Nephron progenitor cell (in vitro differentiated cells): ENCODE results near the gene OCRL.
A peak's percentile ranks its signal among the peaks of the same experiment; 100 is the strongest.

ENCODE experiments used
- DNase-seq: peaks from one replicate; pipeline ENCODE4 v3.0.0; 2021
- H3K27ac Mint-ChIP-seq: 2 replicates; pipeline ENCODE4 v1.8.0; 2021; ENCODE audit warnings: mild to moderate bottlenecking, moderate library complexity, mixed read lengths
- H3K27me3 Mint-ChIP-seq: 2 replicates; pipeline ENCODE4 v1.8.0; 2021; ENCODE audit warnings: mild to moderate bottlenecking, low read depth, mixed read lengths; ENCODE audit not compliant: poor library complexity
- H3K36me3 Mint-ChIP-seq: 2 replicates; pipeline ENCODE4 v1.8.0; 2021; ENCODE audit warnings: low read depth, mixed read lengths
- H3K4me1 Mint-ChIP-seq: 2 replicates; pipeline ENCODE4 v1.8.0; 2021; ENCODE audit warnings: mixed read lengths
- H3K4me3 Mint-ChIP-seq: 2 replicates; pipeline ENCODE4 v1.8.0; 2021; ENCODE audit warnings: mild to moderate bottlenecking, moderate library complexity, mixed read lengths
- H3K9me3 Mint-ChIP-seq: 2 replicates; pipeline ENCODE4 v1.8.0; 2021; ENCODE audit warnings: mild to moderate bottlenecking, moderate library complexity, mixed read lengths
- TF ChIP-seq, protein P1 (sequence below): fragments of 200-600 bp; sonication (generic); IDR thresholded peaks from 2 replicates; pipeline ENCODE4 v1.5.0; 2021; ENCODE audit warnings: antibody characterized with exemption

The OCRL gene

DNA sequence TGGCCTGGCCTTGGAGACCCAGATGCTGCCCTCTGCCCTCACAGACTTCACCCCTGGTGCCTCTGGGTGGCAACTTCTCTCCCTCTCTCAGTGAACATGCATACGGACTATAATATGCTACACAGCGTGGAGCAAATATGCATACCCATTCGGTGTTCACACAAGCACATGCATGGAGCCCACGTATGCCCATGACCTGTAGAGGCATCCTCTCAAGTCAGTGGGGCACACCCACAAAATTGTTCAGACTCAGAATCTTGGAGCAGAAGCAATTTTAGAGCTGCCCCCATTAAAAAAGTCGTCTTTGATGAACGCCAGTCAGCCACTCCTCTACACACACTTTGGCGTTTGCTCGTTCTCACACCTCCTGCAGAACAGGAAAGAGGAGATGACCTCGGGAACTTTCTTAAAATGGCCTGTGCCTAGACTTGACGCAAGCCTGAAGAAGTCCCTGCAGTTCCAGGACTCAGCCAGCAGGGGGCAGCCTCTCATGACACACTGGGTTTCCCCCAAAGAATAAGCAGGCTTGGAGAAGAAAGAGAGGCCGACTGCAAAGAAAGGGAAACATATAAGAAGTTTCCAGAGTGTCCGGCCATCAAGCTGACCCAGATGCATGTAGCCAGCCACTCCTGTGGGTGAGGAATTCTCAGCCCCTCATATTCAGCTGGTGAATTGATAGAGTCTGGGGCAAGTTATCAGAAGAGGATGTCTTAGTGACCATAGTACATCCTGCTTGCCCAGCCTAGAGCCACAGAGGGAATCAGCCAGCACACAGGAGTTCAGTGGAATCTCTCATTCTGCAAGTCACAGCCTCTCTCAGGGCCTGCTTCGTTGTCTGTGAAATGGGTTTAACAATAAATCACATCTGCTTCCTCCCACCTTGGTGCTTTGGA, 97.4 kb downstream of the OCRL start:
- TF ChIP-seq, protein P1, sequence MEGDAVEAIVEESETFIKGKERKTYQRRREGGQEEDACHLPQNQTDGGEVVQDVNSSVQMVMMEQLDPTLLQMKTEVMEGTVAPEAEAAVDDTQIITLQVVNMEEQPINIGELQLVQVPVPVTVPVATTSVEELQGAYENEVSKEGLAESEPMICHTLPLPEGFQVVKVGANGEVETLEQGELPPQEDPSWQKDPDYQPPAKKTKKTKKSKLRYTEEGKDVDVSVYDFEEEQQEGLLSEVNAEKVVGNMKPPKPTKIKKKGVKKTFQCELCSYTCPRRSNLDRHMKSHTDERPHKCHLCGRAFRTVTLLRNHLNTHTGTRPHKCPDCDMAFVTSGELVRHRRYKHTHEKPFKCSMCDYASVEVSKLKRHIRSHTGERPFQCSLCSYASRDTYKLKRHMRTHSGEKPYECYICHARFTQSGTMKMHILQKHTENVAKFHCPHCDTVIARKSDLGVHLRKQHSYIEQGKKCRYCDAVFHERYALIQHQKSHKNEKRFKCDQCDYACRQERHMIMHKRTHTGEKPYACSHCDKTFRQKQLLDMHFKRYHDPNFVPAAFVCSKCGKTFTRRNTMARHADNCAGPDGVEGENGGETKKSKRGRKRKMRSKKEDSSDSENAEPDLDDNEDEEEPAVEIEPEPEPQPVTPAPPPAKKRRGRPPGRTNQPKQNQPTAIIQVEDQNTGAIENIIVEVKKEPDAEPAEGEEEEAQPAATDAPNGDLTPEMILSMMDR, result peak; percentile 91
- DNase-seq, result peak; percentile 84
- H3K9me3 Mint-ChIP-seq, result peaks cover 3% of the 10 kb centered on the region
- peaks cover 6% of the 10 kb centered on the region for H3K4me1 Mint-ChIP-seq
- H3K4me3 Mint-ChIP-seq, result no peak overlapping the region
- H3K27me3 Mint-ChIP-seq, result peaks cover 16% of the 10 kb centered on the region
- no peak overlapping the region for H3K27ac Mint-ChIP-seq
- H3K36me3 Mint-ChIP-seq, result no peaks in the 10 kb centered on the region

DNA sequence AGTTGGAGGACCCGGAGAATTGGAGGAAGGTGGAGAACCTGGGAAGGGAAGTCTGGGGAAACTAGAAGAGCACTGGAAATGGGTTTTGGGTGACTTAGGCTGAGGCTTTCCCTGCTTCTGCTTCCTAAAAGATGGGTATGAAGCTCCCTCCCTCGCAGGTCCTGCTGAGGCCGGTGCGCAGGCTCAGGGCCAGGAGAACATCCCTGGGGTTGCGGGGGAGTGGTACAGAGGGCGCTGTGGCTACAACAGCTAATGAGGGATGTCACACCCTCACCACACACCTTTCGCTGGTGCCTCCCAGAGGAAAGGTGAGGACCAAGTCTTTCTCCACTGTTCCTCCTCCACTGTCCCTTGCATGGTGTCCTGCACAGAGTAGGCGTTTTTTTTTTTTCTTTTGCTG, 98.9 kb downstream of the OCRL start:
- TF ChIP-seq, protein P1, result no peak
- peaks cover 23% of the 10 kb centered on the region for H3K27me3 Mint-ChIP-seq
- DNase-seq, result no peak
- no peak overlapping the region for H3K4me3 Mint-ChIP-seq
- peaks cover 6% of the 10 kb centered on the region for H3K4me1 Mint-ChIP-seq
- no peak overlapping the region for H3K27ac Mint-ChIP-seq
- H3K9me3 Mint-ChIP-seq, result peaks cover 3% of the 10 kb centered on the region
- no peaks in the 10 kb centered on the region for H3K36me3 Mint-ChIP-seq

DNA sequence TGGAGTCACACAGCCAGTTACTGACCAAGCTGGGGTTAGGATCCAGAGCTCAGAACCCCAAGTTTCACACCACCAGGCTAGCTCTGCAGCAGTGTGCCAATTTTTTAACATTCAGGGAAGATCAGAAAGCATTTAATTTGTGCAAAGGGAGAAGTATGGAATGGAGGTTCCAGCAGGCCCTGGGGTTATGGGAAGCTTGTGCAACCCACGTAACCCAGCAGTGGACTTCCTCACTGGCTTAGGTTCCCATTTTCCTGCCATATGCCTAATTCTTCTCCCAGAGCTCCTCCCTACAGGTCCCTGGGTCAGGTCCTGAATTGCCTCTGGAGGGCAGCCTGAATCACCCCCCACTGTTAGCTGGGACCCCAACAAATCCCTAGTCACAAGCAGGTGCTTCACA, 100.7 kb downstream of the OCRL start:
- H3K9me3 Mint-ChIP-seq, result peaks cover 3% of the 10 kb centered on the region
- H3K27ac Mint-ChIP-seq, result no peak overlapping the region
- H3K36me3 Mint-ChIP-seq, result no peaks in the 10 kb centered on the region
- TF ChIP-seq, protein P1, result no peak
- no peak overlapping the region for H3K4me3 Mint-ChIP-seq
- peaks cover 29% of the 10 kb centered on the region for H3K27me3 Mint-ChIP-seq
- DNase-seq, result no peak
- H3K4me1 Mint-ChIP-seq, result peaks cover 6% of the 10 kb centered on the region

DNA sequence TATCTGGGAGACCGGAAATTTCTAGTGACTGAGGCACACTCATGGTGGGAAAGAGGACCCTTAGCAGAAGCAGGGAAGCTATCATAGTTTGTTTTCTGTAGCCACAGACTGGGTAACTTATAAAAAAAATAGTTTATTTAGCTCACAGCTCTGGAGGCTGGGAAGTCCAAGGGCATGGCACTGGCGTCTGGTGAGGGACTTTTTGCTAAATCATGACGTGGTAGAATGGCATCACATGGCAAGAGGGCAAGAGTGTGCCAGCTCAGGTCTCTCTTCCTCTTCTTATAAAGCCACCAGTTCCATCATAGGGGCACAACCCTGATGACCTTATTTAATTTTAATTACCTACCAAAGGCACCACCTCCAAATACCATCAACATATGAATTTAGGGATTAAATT, 101.4 kb downstream of the OCRL start:
- H3K9me3 Mint-ChIP-seq, result peaks cover 3% of the 10 kb centered on the region
- H3K27me3 Mint-ChIP-seq, result peaks cover 29% of the 10 kb centered on the region
- peaks cover 6% of the 10 kb centered on the region for H3K4me1 Mint-ChIP-seq
- no peak overlapping the region for H3K27ac Mint-ChIP-seq
- TF ChIP-seq, protein P1, result no peak
- no peak overlapping the region for H3K4me3 Mint-ChIP-seq
- no peaks in the 10 kb centered on the region for H3K36me3 Mint-ChIP-seq
- DNase-seq, result no peak

DNA sequence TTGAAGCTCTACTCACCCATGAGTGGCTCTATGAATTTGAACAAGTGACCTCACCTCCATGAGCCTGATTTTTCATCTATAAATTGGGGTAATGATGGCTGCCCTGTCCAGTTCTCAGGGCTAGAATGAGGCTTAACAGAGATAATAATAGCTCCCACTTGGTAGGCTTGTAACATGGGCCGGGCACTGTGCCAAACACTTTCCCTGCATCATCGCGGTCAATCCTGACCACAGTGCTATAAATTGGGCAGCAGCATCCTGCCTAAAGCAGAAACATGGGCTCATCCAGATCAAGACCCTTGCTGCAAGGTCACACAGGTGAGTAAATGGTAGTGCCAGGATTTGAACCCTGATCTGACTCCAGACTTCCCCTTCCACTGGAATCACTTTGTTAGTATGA, 101.9 kb downstream of the OCRL start:
- TF ChIP-seq, protein P1, result no peak
- Mint-ChIP-seq H3K4me3 (no peak overlapping the region), H3K9me3 (peaks cover 3% of the 10 kb centered on the region), H3K27ac (no peak overlapping the region), H3K27me3 (peaks cover 29% of the 10 kb centered on the region), H3K4me1 (peaks cover 6% of the 10 kb centered on the region), H3K36me3 (no peaks in the 10 kb centered on the region)
- no peak for DNase-seq
